HG02884 (cell line): Measurements from ENCODE around the gene MYRIP.
"Not testable (repeated sequence)": the region's sequence is repeated elsewhere in the genome, so short reads cannot be mapped to it uniquely, and the experiment has no call there.

Experiments
- ATAC-seq: cut with Tn5 transposase; IDR thresholded peaks from one replicate; pipeline ENCODE4 v1.9.1; 2021; ENCODE audit warnings: mild to moderate bottlenecking, moderate library complexity; ENCODE audit not compliant: unreplicated experiment

Gene MYRIP

GRCh38 chr3:39805650-39806049 is 3.8 kb upstream of the MYRIP start:
- no peak for ATAC-seq

DNA sequence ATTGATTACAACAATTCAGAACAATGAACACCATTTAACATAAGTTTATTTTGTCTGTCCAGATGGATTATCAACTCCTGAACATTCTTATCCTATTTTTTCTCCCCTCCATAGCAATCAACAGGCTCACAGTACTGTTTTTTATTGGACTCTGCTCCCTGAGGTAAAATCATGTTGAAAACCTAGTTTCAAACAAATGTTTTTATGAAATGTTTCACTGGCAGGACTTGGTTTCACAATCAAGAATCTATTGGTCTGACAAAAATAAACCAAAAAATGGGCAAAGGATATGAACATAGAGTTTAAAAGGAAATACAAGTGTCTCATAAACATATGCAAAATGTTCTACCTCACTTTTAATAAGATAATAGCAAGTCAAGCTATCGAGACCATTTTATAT is 2.6 kb upstream of the MYRIP start:
- no peak for ATAC-seq

DNA sequence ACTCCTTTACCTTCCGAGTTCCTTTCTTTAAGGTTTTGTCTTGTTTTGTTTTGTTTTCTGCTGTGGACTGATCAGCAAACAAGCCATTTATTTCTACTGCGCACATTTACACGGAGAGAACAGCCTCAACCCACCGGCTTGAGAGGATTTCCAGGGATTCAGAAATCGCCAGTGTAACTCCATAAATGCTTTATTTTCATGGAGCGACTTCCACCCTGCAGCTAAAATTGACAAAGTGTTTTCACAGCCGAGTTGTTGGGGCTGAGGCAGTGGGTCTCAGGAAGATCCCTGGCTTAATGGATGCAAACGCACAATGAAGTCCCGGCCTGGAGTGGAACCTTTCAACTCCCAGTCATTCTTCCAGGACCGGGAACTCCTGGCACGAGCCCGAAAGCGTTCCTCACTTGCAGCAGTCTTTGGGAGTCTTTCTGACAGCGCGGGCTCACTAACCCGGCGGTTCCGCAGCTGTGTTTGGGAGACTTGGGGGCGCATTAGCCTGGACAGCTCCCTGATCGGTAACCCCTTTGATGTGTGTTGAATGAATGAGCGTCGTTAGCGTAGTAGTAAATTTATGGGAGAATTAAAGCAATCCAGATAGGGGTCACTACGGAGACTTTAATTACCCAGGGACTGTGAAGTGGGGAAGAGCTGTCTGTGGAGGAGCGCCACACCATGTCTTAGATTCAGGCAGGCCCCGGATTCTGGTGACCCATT is 785 bp upstream of the MYRIP start:
- ATAC-seq = peak; percentile 3

DNA sequence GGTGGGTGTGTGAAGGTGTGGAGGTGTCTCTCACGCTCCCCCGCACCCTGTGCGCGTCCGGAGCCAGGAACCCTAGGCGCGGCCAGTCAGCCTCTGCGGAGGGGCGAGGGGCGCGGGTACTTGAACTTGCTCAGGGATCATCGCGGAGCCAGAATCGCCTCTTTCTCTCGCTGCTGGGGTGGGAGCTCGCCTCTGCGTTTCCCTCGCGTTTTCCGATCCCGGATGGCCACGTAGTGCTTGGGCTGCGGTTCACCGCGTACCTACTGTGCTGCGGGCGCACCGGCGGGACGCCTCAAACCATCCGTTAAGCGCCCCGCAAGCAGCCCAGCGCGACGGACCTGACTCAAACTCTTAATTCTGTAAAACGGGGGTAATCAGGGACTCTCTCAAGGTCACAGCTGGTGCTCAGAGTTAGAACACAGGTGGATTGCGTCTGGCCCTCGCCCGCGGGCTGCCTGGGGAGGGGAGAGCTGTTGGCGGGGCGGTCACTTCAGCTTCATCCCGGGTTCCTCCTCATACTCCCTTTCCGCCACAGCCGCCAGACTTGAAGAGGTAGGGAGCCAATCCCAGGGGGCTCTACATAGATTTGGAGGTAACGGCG is 686 bp downstream of the MYRIP start:
- ATAC-seq = peak; percentile 5

DNA sequence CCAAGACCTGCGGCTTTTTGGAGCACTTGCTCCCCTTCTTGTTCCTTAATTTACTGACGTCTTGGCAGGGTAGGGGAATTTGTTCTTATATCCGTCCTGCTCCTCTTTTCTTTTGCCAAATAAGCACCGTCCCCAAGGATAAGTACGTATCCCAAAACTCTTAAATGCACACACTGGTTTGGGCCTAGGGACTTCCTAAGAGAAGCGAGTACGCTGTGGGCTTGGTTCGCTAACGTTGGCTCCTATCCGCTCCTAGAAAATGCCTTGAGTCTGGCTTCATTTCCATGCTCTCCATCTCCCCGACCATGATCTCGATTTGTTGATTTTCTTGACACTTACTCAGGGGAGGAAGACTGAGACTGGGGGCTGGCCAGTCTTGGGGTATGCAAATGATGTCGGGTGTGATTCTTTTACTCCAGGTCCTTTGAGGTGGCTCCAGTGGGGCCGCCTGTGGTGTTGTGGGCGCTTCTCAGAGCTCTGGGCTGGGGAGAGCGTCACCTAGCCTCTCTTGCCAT is 1.3 kb downstream of the MYRIP start:
- ATAC-seq = no peak

DNA sequence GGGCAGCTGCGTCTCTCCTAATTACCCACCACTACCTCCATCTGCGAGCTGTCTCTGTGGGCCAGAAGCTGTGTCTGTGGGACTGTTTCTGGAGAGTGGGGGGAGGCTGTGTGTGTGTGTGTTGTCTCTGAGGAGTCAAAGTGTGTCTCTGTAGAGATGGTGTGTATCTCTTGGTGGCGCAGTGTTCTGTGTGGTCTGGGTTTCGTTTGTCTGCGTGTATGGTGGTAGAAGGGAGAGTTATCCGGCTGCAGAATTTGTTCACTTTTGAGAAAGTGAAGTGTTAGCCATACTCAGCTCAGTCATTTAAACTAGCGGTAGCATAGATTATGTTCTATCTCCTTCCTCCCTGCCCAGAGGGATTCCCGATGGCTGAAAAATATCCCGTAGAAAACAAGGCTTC is 2.2 kb downstream of the MYRIP start:
- ATAC-seq = no peak

DNA sequence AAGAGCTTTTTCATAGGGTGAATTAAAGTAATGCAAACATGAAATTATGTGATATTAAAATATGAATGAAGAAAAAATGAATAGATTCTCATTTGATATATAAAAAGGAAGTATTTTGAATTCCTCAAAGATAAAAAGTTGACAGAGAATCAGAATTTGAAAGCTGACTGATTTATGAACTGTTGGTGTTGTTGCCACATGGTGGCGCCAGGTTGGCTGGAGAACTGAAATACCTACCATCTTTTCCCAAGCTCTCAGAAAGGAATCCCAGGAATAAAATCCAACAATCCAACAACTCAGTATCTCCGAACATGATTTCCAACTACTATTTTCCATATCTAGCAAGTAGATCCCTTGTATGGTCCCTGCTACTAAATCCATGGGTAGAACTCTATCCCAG is 3.1 kb downstream of the MYRIP start:
- ATAC-seq = no peak

- ATAC-seq = no peak
These were observed 4.6 kb downstream of the MYRIP start for GRCh38 chr3:39814007-39814406.

DNA sequence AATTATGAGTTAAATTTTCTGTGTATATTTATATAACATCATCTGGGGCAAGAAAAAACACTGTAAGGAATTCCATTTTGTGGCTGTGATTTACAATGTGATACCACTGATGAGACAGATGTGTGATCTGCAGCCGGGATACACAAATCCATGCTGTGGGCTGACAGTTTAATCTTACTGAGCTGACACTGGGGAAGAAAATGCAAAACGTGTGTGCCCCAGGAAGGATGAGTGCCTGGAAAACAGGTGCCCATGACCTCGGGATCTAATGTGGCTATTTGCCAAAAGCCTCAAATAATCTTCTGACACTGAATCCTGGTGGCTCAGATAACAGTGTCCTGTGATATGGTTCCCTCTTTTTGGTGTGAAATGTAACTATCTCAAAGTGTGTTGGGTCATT is 10.5 kb downstream of the MYRIP start:
- no peak for ATAC-seq

- not testable (repeated sequence) for ATAC-seq
These were observed 24.4 kb downstream of the MYRIP start for GRCh38 chr3:39833764-39834163.

- ATAC-seq = no peak
These were observed 30.1 kb downstream of the MYRIP start for GRCh38 chr3:39839484-39839883.

DNA sequence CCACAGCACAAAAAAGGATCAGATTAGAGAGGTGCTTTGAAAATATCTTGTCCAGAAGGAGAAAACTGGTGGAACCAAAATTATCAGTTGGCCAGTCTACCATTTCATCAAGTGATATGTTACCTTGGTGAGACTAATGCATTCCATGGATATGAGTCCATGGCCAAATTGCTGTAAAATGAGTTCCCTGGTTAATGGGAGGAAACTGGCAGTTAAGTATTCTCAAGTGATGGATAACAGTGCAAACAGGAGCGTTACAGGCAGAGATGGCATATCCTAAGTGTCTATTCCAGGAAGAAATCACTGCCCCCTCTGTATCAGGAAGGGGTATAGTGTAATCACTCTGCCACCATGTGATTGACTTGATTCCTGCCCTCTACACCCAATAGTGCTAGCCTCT is 34.0 kb downstream of the MYRIP start:
- no peak for ATAC-seq

- no peak for ATAC-seq
These were observed 39.0 kb downstream of the MYRIP start for GRCh38 chr3:39848365-39848764.

GRCh38 chr3:39849992-39850715 is 40.7 kb downstream of the MYRIP start:
- ATAC-seq = no peak

- no peak for ATAC-seq
These were observed 41.3 kb downstream of the MYRIP start for GRCh38 chr3:39850716-39851032.

- ATAC-seq = no peak
These were observed 46.1 kb downstream of the MYRIP start for GRCh38 chr3:39855517-39855916.

GRCh38 chr3:39869890-39870289 is 60.5 kb downstream of the MYRIP start:
- ATAC-seq = no peak

DNA sequence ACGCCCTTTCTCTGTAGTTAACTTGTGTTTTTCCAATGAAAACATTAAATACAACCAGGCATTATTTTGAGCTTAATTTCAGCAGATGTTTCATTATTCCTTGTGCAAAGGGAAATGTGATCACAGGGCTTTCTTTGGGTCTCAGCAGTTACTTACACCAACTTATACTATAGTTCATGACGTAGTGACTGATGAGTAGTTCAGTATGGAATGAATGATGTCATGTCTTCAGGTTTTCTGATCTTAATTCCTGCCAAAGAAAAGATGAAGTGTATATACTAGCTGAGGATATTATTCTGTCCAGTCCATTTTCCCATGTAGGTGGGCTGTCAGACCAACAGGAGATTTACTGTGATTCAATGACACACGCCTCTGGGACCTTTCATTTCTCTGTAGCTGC is 61.3 kb downstream of the MYRIP start:
- no peak for ATAC-seq

GRCh38 chr3:39879581-39879980 is 70.2 kb downstream of the MYRIP start:
- no peak for ATAC-seq

DNA sequence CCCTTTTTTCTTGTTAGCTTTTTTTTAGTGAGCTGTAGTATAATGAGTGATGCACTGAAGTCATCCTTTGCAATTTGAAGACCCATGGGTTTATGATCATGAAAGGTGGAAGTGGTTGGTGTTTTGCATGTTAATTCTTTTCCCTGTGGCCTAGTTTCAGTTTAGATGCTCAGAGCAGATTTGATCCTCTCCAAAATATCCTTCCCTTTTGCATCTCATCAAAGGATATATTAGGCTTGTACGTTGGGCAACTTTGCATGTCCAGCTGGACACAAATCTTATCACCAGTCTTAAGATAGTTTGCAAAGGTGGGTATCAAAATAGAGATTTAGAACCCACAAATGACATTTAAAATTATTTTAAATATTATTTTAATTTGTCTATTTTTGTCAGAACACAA is 72.7 kb downstream of the MYRIP start:
- no peak for ATAC-seq

- no peak for ATAC-seq
These were observed 82.7 kb downstream of the MYRIP start for GRCh38 chr3:39892068-39892467.

- ATAC-seq = no peak
These were observed 86.8 kb downstream of the MYRIP start for GRCh38 chr3:39896184-39896583.
